Smooth muscle cell (in vitro differentiated cells): Measurements from ENCODE around the gene PEX11B. TPM values are rescaled to one million over a fixed set of nuclear protein-coding genes. Genes with fewer than 3 reads are reported as not detected.

ENCODE experiments used
- DNase-seq: peaks from one replicate; lab custom pipeline; 2025; ENCODE audit not compliant: unreplicated experiment; lab: John Stamatoyannopoulos, UW
- H2AFZ ChIP-seq: fragments of 200-600 bp; sonication (generic); 2 replicates; pipeline ENCODE4 v1.6.0; 2016; ENCODE audit warnings: antibody characterized with exemption, low read depth, mild to moderate bottlenecking
- H3F3A ChIP-seq: fragments of 200-600 bp; sonication (generic); 2 replicates; pipeline ENCODE4 v1.6.0; 2017; ENCODE audit warnings: antibody characterized with exemption, low read depth
- H3K27ac ChIP-seq: fragments of 200-600 bp; sonication (generic); 2 replicates; pipeline ENCODE4 v1.5.1; 2016; ENCODE audit warnings: low read depth, mild to moderate bottlenecking
- H3K27me3 ChIP-seq: fragments of 200-600 bp; sonication (generic); 2 replicates; pipeline ENCODE4 v1.6.1; 2016; ENCODE audit warnings: low read depth, mild to moderate bottlenecking
- H3K36me3 ChIP-seq: fragments of 200-600 bp; sonication (generic); 2 replicates; pipeline ENCODE4 v1.5.1; 2016; ENCODE audit warnings: low read depth
- H3K4me1 ChIP-seq: fragments of 200-600 bp; sonication (generic); 2 replicates; pipeline ENCODE4 v1.5.1; 2016; ENCODE audit warnings: low read depth
- H3K4me2 ChIP-seq: fragments of 200-600 bp; sonication (generic); 2 replicates; pipeline ENCODE4 v1.6.0; 2016; ENCODE audit warnings: mild to moderate bottlenecking
- H3K4me3 ChIP-seq: fragments of 200-600 bp; sonication (generic); 2 replicates; pipeline ENCODE4 v1.5.1; 2016; ENCODE audit warnings: mild to moderate bottlenecking
- H3K79me2 ChIP-seq: fragments of 200-600 bp; sonication (generic); 2 replicates; pipeline ENCODE4 v1.6.0; 2016; ENCODE audit warnings: low read depth, mild to moderate bottlenecking
- H3K9ac ChIP-seq: fragments of 200-600 bp; sonication (generic); 2 replicates; pipeline ENCODE4 v1.6.0; 2016; ENCODE audit warnings: low read depth
- H3K9me3 ChIP-seq: fragments of 200-600 bp; sonication (generic); replicated peaks from 2 replicates; pipeline ENCODE4 v1.5.1; 2016; ENCODE audit warnings: low read depth
- H4K20me1 ChIP-seq: fragments of 200-600 bp; sonication (generic); 2 replicates; pipeline ENCODE4 v1.6.0; 2016; ENCODE audit warnings: low read depth
- CTCF ChIP-seq: fragments of 200-600 bp; sonication (generic); IDR thresholded peaks from 2 replicates; pipeline ENCODE4 v1.5.1; 2017; ENCODE audit warnings: borderline replicate concordance, mild to moderate bottlenecking, antibody characterized with exemption; ENCODE audit not compliant: insufficient read depth, poor library complexity, severe bottlenecking
- WGBS: methylation state at CpG from one replicate; pipeline ENCODE4 v1.1.7; 2016; ENCODE audit warnings: low lambda C conversion rate; 5-methylcytosine and 5-hydroxymethylcytosine counted together
- polyA plus RNA-seq: library from polyadenylated mRNA; unstranded; fragments of >200 nt; fragmentation: Nextera tagmentation; extraction: Ambion mirVana; gene quantifications from 2 replicates; pipeline ENCODE4 v1.2.1, GENCODE V29; 2016
- total RNA-seq: library from RNA; depleted of rRNA; stranded (reverse); fragments of >200 nt; gene quantifications from 2 replicates; pipeline ENCODE4 v1.2.3, GENCODE V29; 2014

The PEX11B gene
- total and polyA plus RNA-seq, 2 experiments from 2014 or later = 22.8 to 28.5 TPM

DNA sequence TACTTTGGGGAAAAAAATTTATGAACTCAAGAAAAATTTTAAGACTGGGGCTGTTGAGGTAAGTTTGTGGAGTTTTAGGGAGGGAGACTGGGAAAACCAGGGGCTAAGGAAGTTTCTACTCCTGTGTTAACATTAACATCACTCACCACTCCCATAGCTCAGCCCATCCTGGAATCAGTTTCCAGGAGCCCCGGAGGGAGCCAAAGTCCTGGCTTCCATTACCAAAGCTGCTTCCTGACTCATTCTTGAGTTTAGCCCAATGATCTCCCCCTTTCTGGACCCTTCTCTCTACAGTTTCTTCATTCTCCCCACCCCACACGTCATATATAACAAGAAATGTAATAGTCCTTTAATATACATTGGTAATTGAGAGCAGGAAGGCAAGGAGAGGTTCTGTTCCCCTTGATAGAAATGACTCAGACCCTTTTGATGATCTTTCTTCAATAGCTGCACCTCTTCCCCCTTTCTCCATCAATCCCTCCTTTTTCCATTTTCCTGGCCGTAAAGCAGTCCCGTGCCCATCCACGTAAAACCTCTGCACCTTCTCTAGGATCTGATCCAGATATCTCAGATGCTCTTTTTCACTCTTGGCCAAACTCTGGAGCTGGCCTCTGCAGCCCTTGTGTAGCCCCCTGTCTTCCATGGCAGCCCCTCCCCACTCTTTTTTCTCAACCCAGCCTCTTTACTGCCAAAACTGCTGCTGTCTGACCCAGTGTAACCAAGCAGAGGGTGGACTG, 55.1 kb downstream of the PEX11B start:
- 83% methylated on average over 5 of the region's 5 CpGs for WGBS
- no peaks in the 10 kb centered on the region for H3K9me3 ChIP-seq
- peaks cover 3% of the 10 kb centered on the region for H3K27me3 ChIP-seq
- no peak for TF ChIP-seq CTCF
- H3K36me3 ChIP-seq = no peaks in the 10 kb centered on the region
- no peaks in the 10 kb centered on the region for H4K20me1 ChIP-seq
- no peaks in the 10 kb centered on the region for H3K79me2 ChIP-seq
- DNase-seq = no peak
- H3K4me3 ChIP-seq = no peak overlapping the region
- no peak overlapping the region for H3K27ac ChIP-seq
- no peak overlapping the region for H3K4me2 ChIP-seq
- H3K9ac ChIP-seq = no peak overlapping the region
- no peaks in the 10 kb centered on the region for H3K4me1 ChIP-seq
- H3F3A ChIP-seq = peaks cover 6% of the 10 kb centered on the region
- H2AFZ ChIP-seq = no peak overlapping the region

Other genes with a start within 250 kb of the PEX11B start
- gene PDZK1, start 211.3 kb downstream of the PEX11B start, total RNA-seq = 1.5 TPM in 1 of 2 replicates, not detected in the other
- gene PDZK1, start 211.3 kb downstream of the PEX11B start, polyA plus RNA-seq = 0.45 and 1.1 TPM in 2 replicates
- 0.04 TPM in 1 of 2 replicates, not detected in the other for gene CD160, start 199.2 kb downstream of the PEX11B start, total RNA-seq
- gene CD160, start 199.2 kb downstream of the PEX11B start, polyA plus RNA-seq = 0.40 TPM in 1 of 2 replicates, not detected in the other
- gene RNF115, start 94.6 kb downstream of the PEX11B start, total RNA-seq = 8.6 and 9.2 TPM in 2 replicates
- gene RNF115, start 94.6 kb downstream of the PEX11B start, polyA plus RNA-seq = 4.2 and 4.5 TPM in 2 replicates
- 22.6 and 31.6 TPM in 2 replicates for gene POLR3C, start 94.5 kb downstream of the PEX11B start, total RNA-seq
- gene POLR3C, start 94.5 kb downstream of the PEX11B start, polyA plus RNA-seq = 30.2 and 31.7 TPM in 2 replicates
- 1.1 and 2.5 TPM in 2 replicates for gene NUDT17, start 73.1 kb downstream of the PEX11B start, total RNA-seq
- gene NUDT17, start 73.1 kb downstream of the PEX11B start, polyA plus RNA-seq = 6.8 and 7.9 TPM in 2 replicates
- 39.2 and 42.7 TPM in 2 replicates for gene PIAS3, start 59.6 kb downstream of the PEX11B start, total RNA-seq
- gene PIAS3, start 59.6 kb downstream of the PEX11B start, polyA plus RNA-seq = 57.6 and 62.0 TPM in 2 replicates
- 1.1 and 1.8 TPM in 2 replicates for gene ANKRD35, start 32.9 kb downstream of the PEX11B start, total RNA-seq
- 1.5 and 1.7 TPM in 2 replicates for gene ANKRD35, start 32.9 kb downstream of the PEX11B start, polyA plus RNA-seq
- gene ITGA10, start 8.7 kb downstream of the PEX11B start, total RNA-seq = 0.27 and 0.40 TPM in 2 replicates
- 0.14 and 0.45 TPM in 2 replicates for gene ITGA10, start 8.7 kb downstream of the PEX11B start, polyA plus RNA-seq
- 143 and 144 TPM in 2 replicates for gene RBM8A, start 8.8 kb upstream of the PEX11B start, total RNA-seq
- 195 and 211 TPM in 2 replicates for gene RBM8A, start 8.8 kb upstream of the PEX11B start, polyA plus RNA-seq
- 23.2 and 32.7 TPM in 2 replicates for gene LIX1L, start 39.3 kb upstream of the PEX11B start, total RNA-seq
- gene LIX1L, start 39.3 kb upstream of the PEX11B start, polyA plus RNA-seq = 26.2 and 31.1 TPM in 2 replicates
- 0.36 and 0.49 TPM in 2 replicates for gene ANKRD34A, start 45.9 kb upstream of the PEX11B start, total RNA-seq
- gene ANKRD34A, start 45.9 kb upstream of the PEX11B start, polyA plus RNA-seq = 1.3 and 2.4 TPM in 2 replicates
- 17.7 and 22.2 TPM in 2 replicates for gene POLR3GL, start 46.0 kb upstream of the PEX11B start, total RNA-seq
- 26.4 and 33.6 TPM in 2 replicates for gene POLR3GL, start 46.0 kb upstream of the PEX11B start, polyA plus RNA-seq
- gene TXNIP, start 77.9 kb upstream of the PEX11B start, total RNA-seq = 365 and 384 TPM in 2 replicates
- gene TXNIP, start 77.9 kb upstream of the PEX11B start, polyA plus RNA-seq = 197 and 206 TPM in 2 replicates
- gene HJV, start 103.0 kb upstream of the PEX11B start, total RNA-seq = not detected in 2 replicates
- not detected in 2 replicates for gene HJV, start 103.0 kb upstream of the PEX11B start, polyA plus RNA-seq
- 1.4 and 1.7 TPM in 2 replicates for gene NBPF10, start 226.1 kb upstream of the PEX11B start, total RNA-seq
- gene NBPF10, start 226.1 kb upstream of the PEX11B start, polyA plus RNA-seq = 1.0 and 1.5 TPM in 2 replicates